ENCODE measurements around the gene PROCA1. TPM values are rescaled to one million over a fixed set of nuclear protein-coding genes. Genes with fewer than 3 reads are reported as not detected.

The PROCA1 gene
- total RNA-seq, 1 experiment from 2014 or later = 13.9 TPM

DNA sequence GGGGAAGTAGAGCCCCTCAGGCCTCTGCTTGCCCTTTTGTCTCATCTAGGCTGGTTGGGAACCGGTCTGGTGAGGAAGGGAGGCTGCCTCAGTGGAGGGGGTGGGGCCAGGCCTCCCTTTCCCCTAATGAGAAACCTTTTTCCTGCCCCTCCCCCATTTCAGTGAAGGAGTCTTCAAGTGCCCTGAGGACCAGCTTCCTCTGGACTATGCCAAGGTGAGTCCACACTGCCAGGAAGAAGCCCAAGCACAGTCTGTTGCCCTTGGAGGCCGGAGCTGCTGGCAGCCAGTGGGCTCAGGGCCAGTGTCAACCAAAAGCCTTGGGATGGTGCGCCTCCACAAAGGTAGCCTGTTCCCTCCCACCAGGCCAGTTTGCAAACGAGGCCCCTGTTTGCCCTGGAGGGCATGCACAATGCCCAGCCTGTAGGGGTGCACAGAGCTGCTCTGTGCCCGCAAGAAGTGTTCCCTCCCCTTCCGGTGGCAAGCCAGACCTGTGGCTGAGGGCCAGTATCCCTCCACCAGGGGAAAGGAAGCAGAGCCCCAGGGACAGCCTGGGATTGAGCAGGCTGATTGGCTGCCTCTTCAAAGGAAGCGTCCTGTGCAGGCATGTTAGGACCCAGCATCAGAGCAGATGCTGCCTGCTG lies 35.5 kb upstream of the PROCA1 start:
- Histone ChIP-seq H3K4me3 (ENCODE audit: insufficient read depth, low read depth, low read length) (no peak overlapping the region), H3K27me3 (ENCODE audit: control insufficient read depth, insufficient read depth, low read length) (no peaks in the 10 kb centered on the region), H3K36me3 (replicated peaks; ENCODE audit: control insufficient read depth, insufficient read depth, low read length) (peaks cover 41% of the 10 kb centered on the region)
- DNase-seq = peak; percentile 63

DNA sequence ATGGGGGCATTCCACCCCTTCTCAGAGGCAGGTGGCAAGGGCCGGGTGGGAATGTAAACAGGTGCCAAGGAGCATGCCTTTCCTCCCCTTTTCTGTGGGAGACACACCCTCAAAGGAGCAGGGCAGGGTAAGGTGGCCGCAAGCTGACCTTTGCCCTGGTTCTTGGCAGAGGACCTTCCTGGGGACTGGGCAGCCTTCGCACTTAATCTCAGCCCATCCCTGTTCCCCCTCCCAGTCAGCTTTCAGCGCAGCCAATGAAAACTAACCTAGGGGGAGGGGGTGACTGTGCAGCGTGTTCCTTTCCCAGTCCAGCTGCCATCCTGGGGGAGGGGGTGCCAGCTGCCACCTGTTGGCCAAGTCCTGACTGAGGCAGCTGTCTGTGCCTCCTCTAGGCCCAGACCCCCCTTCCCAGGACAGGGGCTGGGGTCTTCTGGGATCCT lies 34.9 kb upstream of the PROCA1 start:
- Histone ChIP-seq H3K36me3 (replicated peaks; ENCODE audit: control insufficient read depth, insufficient read depth, low read length) (peaks cover 41% of the 10 kb centered on the region), H3K4me3 (ENCODE audit: insufficient read depth, low read depth, low read length) (no peak overlapping the region), H3K27me3 (ENCODE audit: control insufficient read depth, insufficient read depth, low read length) (no peaks in the 10 kb centered on the region)
- peak; percentile 73 for DNase-seq

DNA sequence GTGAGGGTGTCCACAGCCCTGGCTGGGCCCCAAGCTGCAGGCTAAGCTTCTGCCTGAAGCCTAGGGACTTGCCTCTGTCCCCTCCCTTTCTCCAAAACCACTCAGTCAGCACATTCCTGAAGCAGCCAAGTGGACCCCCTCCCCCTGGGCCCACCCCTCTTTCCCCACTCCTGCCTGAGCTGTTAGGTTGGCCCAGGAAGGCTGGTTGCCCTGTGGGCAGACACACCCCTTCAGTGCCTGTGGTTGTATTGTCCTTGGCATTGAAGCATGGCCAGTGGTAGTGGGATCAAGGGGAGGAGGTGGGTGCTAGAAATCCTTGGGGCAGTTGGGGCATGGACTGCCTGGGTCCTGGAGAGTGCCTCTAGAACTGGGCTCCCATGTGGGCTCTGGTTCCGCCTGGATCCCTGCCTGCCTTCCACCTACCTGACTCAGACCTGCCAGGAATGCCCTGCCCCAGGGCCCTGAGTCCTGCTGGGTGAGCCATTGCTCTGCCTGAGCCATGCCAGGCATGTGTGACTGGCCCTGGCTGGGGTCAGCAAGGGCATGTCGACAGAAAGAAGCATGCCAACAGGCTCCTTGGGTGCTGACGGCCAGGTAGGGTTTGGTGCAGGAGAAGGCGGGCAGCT lies 34.2 kb upstream of the PROCA1 start:
- H3K36me3 ChIP-seq (replicated peaks; ENCODE audit: control insufficient read depth, insufficient read depth, low read length) = peaks cover 39% of the 10 kb centered on the region
- DNase-seq = peak; percentile 69

DNA sequence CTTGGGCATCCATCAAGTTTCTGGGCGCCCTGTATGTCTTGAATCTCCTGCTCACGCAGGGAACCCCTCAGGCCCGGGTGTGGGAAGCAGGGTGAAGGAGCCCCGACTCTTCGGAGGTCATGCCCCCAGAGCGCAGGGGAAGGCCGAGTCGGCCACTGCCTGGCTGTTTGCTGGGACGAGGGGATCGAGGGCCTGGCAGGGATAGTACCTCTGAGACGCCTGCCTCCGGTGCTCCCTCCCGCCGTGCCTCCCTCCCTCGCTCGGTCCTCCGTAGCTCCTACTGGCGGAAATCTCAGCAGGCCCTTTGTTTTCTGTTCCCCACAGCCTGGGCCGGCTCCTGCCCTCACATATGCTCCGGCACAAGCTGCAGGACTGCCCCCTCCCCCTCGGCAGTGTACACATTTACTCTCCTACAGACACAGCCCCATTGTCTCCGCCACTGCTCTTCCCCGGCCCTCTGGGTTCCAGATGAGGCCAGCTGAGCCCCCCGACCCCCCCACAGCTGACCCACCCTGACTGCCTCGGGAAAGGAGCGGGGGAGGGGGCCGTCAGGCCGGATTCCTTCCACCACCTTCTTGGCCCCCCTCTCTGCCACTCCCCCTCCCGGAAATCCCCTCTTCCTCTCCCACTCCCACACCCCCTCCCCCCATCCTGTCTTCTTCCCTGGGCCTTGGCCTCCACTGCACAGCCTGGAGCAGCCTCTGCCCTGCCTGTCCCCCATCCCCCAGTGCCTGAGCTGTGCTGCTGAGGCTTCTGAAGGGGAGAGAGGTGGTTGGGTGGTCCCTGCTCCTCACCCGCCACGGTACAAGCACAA lies 33.5 kb upstream of the PROCA1 start:
- Histone ChIP-seq H3K36me3 (replicated peaks; ENCODE audit: control insufficient read depth, insufficient read depth, low read length) (peaks cover 36% of the 10 kb centered on the region), H3K4me3 (ENCODE audit: insufficient read depth, low read depth, low read length) (peak overlapping the region; percentile 90), H3K27me3 (ENCODE audit: control insufficient read depth, insufficient read depth, low read length) (no peaks in the 10 kb centered on the region)
- DNase-seq = peak; percentile 83

More for the DNA sequence above, 34.2 kb upstream of the PROCA1 start:
- H3K4me3 ChIP-seq (ENCODE audit: insufficient read depth, low read depth, low read length) = peak overlapping the region; percentile 90
- H3K27me3 ChIP-seq (ENCODE audit: control insufficient read depth, insufficient read depth, low read length) = no peaks in the 10 kb centered on the region

DNA sequence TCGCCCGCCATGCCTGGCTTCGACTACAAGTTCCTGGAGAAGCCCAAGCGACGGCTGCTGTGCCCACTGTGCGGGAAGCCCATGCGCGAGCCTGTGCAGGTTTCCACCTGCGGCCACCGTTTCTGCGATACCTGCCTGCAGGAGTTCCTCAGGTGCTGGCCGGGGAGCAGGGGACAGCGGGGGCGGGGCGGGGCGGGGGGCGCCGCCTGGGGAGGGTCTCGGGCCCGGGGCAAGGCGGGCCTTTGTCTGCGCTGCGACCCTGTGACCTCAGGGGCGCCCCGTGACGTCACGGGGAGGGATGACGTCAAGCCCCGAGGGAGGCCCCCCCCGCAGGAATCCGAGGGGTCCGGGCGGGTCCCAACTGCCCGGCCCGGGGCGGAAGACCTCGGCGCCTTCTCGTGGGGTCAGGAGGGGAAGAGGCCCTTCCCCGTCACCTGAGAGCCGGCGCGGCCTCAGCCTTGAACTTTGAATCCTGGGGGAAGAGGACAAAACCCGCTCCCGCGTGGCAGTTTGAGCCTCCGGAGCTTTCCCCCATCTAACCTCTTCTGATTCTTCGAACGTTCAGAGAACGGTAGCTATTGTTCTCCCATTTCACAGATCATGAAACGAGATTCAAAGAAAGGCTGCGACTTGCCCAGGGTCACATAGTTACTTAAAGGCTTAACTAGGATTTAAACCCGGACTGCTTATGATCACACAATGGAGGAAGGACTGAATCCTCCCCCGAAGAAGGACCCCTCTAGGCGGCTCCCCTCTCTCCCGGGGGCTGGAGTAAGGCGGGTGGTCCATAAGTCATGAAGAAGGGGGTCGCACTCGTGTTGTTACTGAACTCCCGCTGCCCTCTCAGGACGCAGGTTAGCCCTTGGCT lies 32.6 kb upstream of the PROCA1 start:
- H3K36me3 ChIP-seq (replicated peaks; ENCODE audit: control insufficient read depth, insufficient read depth, low read length) = peaks cover 34% of the 10 kb centered on the region
- peak; percentile 97 for DNase-seq
- H3K27me3 ChIP-seq (ENCODE audit: control insufficient read depth, insufficient read depth, low read length) = no peaks in the 10 kb centered on the region
- H3K4me3 ChIP-seq (ENCODE audit: insufficient read depth, low read depth, low read length) = peak overlapping the region; percentile 90

DNA sequence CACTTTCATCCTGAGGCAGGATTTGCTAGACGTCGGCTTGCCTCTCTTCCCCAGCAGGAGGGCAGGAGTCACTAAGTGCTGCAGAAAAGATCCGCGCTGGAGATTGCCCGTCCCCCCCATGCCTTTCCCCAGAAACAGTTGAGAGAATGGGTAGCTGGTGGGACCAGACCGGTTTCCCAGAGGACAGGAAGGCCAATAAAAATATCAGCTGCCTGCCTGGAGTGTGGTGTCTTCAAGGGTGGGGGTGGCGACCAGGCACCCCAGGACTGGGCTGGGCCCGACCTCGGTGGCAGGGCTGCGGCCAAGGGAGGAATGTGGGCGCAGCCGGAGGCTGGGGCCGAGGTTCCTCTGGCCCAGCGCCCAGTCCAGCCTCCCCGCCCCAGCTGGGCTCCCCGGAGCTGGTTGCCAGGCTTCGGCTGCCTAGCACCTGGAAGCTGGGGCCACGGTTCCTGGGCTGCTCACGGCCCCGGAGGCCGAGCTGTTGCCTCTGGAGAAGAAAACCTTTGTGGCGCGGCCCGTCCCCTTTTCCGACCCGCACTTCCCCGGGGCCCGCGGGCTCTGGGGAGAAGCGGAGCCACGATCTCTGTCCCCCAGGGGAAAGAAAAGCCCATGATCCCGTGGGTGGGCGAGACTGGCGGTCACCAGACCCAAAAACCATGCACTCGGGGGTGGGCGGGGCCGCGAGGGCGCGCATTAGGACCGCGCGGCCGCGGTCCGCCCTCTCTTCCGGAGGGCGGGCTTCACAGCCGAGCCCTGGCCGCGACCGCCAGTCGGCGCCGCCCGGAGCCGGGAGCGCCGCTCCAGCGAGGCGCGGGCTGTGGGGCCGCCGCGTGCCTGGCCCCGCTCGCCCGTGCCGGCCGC lies 31.8 kb upstream of the PROCA1 start, which contains the start of gene TRAF4:
TRAF4 (plus strand) TSS at position 769 of the 861 bp plus-strand sequence. CDS start 102 bp downstream, outside the sequence.
- Histone ChIP-seq H3K4me3 (ENCODE audit: insufficient read depth, low read depth, low read length) (peak within 1 kb of the TSS; percentile 90), H3K36me3 (replicated peaks; ENCODE audit: control insufficient read depth, insufficient read depth, low read length) (peaks cover 30% of the 10 kb centered on the region), H3K27me3 (ENCODE audit: control insufficient read depth, insufficient read depth, low read length) (no peaks in the 10 kb centered on the region)
- peak; percentile 96 for DNase-seq

DNA sequence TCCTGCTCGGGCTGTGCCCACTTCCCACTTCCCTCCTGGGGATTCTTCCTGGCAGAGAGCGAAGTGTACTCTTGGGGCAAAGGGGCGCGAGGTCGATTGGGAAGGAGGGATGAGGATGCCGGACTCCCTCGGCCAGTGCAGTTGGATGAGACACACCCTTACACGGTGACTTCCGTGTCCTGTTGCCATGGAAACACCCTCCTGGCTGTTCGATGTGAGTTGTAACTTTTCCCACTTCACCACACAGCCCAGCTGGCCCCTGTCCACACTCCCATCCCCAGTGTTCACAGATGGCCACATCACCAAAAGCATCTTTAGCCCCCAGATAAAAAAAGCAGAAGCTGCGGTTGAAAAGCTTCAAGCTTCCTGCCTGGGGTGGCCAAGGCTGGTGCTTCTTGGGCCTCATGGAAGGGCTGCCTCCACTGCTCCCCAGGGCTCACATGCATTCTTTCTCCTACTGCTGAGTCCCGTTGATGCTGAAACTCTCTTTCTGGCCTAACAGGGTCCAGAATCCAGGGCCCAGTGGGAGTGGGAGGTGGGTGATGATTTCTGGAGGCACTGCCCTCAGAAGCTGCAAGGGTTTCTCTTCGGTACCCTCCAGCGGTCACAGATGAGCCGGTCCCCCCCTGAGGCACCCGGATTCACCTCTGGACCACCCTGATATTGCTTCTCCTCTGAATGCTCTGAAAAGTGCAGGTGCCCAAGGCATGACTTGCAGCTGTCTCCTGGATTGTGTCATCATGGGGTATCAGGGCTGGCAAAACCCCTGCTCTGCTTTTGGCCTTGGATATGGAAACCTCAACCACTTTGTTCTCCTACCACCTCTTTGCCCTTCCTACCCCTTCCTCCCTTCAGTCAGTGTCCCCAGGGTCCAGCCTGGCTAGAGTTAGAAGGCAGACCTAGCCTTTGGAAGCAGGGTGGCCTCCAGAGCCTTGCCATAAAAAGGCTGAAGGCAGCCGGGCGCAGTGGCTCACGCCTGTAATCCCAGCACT lies 30.0 kb upstream of the PROCA1 start:
- peaks cover 15% of the 10 kb centered on the region for H3K36me3 ChIP-seq (replicated peaks; ENCODE audit: control insufficient read depth, insufficient read depth, low read length)
- no peak for DNase-seq
- H3K4me3 ChIP-seq (ENCODE audit: insufficient read depth, low read depth, low read length) = no peak overlapping the region
- no peaks in the 10 kb centered on the region for H3K27me3 ChIP-seq (ENCODE audit: control insufficient read depth, insufficient read depth, low read length)

DNA sequence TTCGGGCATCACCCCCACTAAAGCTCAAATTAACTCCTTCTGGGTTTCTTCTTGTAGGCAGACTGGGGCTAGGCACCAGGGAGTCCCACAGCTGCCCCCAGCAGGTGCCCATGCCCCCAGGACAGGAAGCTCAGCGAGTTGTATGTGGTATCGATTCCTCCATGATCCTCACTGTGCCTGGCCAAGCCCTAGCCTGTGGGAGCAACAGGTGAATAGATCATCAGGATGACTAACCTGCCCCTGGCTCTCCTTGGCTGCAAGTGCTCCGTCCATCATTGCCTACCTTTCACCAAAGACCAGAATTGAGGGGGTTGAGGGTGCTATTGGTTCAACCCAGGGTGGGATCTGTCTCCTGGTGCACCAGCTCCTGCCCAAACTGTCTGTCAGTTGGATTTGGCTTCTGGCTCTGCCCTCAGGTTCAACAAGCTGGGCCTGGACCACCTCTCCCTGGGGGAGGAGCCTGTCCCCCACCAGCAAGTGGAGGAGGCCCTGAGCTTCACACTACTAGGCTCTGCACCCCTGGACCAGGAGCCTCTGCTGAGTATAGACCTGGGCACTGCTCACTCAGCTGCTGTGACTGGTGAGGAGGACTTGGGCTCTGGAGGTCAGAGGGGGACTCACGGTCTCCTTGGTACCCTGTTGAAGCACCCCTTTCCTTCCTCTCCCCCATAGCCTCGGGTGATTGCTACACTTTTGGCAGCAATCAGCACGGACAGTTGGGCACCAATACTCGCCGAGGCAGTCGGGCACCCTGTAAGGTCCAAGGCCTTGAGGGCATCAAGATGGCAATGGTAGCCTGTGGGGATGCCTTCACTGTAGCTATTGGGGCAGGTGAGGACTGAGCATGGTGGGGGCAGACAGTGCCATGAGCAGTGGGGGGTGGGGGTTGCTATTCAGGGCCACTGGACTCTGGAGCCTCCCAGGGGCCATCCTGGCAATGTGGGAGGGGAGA lies 29.0 kb upstream of the PROCA1 start:
- no peak overlapping the region for H3K4me3 ChIP-seq (ENCODE audit: insufficient read depth, low read depth, low read length)
- no peak for DNase-seq

DNA sequence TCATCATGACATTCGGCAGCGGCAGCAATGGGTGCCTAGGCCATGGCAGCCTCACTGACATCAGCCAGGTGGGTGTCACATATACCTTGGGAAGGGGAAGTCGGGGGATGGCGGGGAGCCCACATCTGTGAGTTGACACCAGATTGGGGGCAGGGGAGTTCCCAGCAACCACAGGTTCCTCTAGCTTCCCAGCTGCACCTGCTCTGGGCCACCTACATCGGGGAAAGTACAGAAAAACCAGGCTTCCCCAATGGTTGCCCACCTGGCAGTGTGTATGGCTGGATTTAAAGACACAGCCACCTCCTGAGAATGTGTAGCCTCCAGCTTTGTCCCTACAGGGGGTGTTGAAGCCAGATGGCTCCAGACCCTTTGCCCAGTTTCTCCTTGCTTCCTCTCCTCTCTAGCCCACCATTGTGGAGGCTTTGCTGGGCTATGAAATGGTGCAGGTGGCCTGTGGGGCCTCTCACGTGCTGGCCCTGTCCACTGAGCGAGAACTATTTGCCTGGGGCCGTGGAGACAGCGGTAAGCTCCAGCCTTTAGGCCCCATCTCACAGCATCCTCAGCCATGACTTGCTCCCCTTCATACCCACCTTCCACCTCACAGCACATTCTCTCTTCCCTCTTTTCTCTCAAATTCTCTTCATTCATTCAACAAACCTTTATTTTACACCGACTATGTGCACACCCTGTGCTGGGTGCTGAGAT lies 27.1 kb upstream of the PROCA1 start:
- DNase-seq = no peak
- H3K36me3 ChIP-seq (replicated peaks; ENCODE audit: control insufficient read depth, insufficient read depth, low read length) = peaks cover 10% of the 10 kb centered on the region
- H3K27me3 ChIP-seq (ENCODE audit: control insufficient read depth, insufficient read depth, low read length) = no peaks in the 10 kb centered on the region
- no peak overlapping the region for H3K4me3 ChIP-seq (ENCODE audit: insufficient read depth, low read depth, low read length)

More for the DNA sequence above, 29.0 kb upstream of the PROCA1 start:
- Histone ChIP-seq H3K36me3 (replicated peaks; ENCODE audit: control insufficient read depth, insufficient read depth, low read length) (peaks cover 9% of the 10 kb centered on the region), H3K27me3 (ENCODE audit: control insufficient read depth, insufficient read depth, low read length) (no peaks in the 10 kb centered on the region)

DNA sequence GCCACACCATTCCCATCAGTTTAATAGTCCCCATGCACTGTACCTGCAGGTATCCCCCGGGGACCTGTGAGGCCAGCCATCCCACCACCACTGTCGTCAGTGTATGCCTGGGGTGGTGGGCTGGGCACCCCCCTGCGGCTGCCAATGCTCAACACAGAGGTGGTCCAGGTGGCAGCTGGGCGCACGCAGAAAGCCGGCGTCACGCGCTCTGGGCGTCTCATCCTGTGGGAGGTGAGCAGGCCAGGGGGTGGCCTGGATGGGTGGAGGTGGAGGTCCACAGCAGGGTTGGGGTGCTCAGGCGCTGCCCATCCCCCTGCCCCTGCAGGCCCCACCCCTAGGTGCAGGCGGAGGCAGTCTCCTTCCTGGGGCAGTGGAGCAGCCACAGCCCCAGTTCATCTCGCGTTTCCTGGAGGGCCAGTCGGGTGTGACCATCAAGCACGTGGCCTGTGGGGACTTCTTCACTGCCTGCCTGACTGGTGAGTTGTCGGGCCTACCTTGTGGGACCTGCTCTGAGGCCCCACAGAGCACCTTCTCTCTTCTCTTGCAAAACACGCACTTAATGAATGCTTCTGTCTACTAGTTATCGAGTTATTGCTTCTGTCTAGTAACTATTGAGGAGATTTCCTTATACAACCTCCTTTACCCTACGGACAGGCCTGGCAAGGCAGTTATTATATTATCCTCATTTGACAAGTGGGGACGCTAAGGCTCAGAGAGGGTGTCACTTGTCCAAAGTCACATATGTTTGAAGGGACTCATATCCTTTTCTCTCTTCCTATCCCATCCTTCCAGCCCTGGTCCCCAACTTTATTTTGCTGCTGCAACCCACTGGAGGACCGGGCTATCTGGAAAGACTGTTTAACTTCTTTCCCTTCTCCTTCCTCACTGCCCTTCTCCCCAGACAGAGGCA lies 26.3 kb upstream of the PROCA1 start:
- DNase-seq = no peak
- H3K27me3 ChIP-seq (ENCODE audit: control insufficient read depth, insufficient read depth, low read length) = no peaks in the 10 kb centered on the region
- no peak overlapping the region for H3K4me3 ChIP-seq (ENCODE audit: insufficient read depth, low read depth, low read length)
- H3K36me3 ChIP-seq (replicated peaks; ENCODE audit: control insufficient read depth, insufficient read depth, low read length) = peaks cover 10% of the 10 kb centered on the region
